Common myeloid progenitor, CD34-positive (primary cell): Measurements from ENCODE around the gene CNTN5.

Experiments used
- CTCF ChIA-PET: fragments of 350-600 bp; sonication (Branson Sonifier 250); formaldehyde crosslinking; loops from one replicate; lab custom pipeline; 2021; ENCODE audit warnings: antibody characterized with exemption; lab: Charles Lee
- POLR2A ChIA-PET: fragments of 350-600 bp; sonication (Branson Sonifier 250); formaldehyde crosslinking; loops from one replicate; lab custom pipeline; 2021; ENCODE audit warnings: antibody characterized with exemption; lab: Charles Lee
- DNase-seq, 3 donors: peaks; one replicate each; pipeline versions ENCODE4 v3.0.0 to v3.0.0-alpha.2; 2013
- H3K27ac ChIP-seq, 2 experiments: 1 replicate in 1 of 2; 2 replicates in 1 of 2; pipeline ENCODE4 v1.7.0; 2013; ENCODE audit warnings: inconsistent platforms in 2 of 2, low read length in 2 of 2, mild to moderate bottlenecking in 2 of 2, low read depth in 1 of 2, moderate library complexity in 1 of 2; ENCODE audit not compliant: severe bottlenecking in 2 of 2, insufficient read depth in 1 of 2, poor library complexity in 1 of 2
- H3K27me3 ChIP-seq, 5 experiments: replicated peaks in 2 of 5; 1 replicate in 3 of 5; 2 replicates in 2 of 5; pipeline versions ENCODE4 v1.6.1 to v1.7.0; 2013; ENCODE audit warnings: low read length in 4 of 5, mild to moderate bottlenecking in 2 of 5, moderate library complexity in 2 of 5, inconsistent platforms in 1 of 5; ENCODE audit not compliant: insufficient read depth in 5 of 5, control insufficient read depth in 4 of 5
- H3K36me3 ChIP-seq, 4 experiments: 1 replicate in 2 of 4; 2 replicates in 2 of 4; pipeline versions ENCODE4 v1.6.1 to v1.7.0; 2013; ENCODE audit warnings: low read length in 3 of 4, control low read depth in 1 of 4, mild to moderate bottlenecking in 1 of 4; ENCODE audit not compliant: control insufficient read depth in 4 of 4, insufficient read depth in 4 of 4
- H3K4me1 ChIP-seq, 4 experiments: 1 replicate in 3 of 4; 2 replicates in 1 of 4; pipeline versions ENCODE4 v1.6.1 to v1.7.1; 2013; ENCODE audit warnings: low read length in 3 of 4, mild to moderate bottlenecking in 3 of 4, control low read depth in 1 of 4, inconsistent platforms in 1 of 4, moderate library complexity in 1 of 4; ENCODE audit not compliant: control insufficient read depth in 4 of 4, insufficient read depth in 4 of 4; ENCODE audit errors: control extremely low read depth in 1 of 4
- H3K4me3 ChIP-seq, 7 experiments: 1 replicate in 4 of 7; 2 replicates in 3 of 7; pipeline versions ENCODE4 v1.5.1 to v1.7.0; 2013; ENCODE audit warnings: mild to moderate bottlenecking in 7 of 7, low read length in 6 of 7, moderate library complexity in 6 of 7, inconsistent platforms in 2 of 7, low read depth in 2 of 7, control low read depth in 1 of 7; ENCODE audit not compliant: insufficient read depth in 4 of 7, control insufficient read depth in 1 of 7; ENCODE audit errors: extremely low read depth in 1 of 7
- H3K9me3 ChIP-seq, 5 experiments: 1 replicate in 4 of 5; 2 replicates in 1 of 5; pipeline versions ENCODE4 v1.6.1 to v1.7.1; 2013; ENCODE audit warnings: low read length in 4 of 5, mild to moderate bottlenecking in 2 of 5, inconsistent platforms in 1 of 5, low read depth in 1 of 5, moderate library complexity in 1 of 5; ENCODE audit not compliant: control insufficient read depth in 4 of 5, insufficient read depth in 2 of 5; ENCODE audit errors: control extremely low read depth in 1 of 5
- WGBS: methylation state at CpG from one replicate; pipeline ENCODE4 v1.1.5; 2013; ENCODE audit not compliant: insufficient coverage; 5-methylcytosine and 5-hydroxymethylcytosine counted together

CNTN5 gene

DNA sequence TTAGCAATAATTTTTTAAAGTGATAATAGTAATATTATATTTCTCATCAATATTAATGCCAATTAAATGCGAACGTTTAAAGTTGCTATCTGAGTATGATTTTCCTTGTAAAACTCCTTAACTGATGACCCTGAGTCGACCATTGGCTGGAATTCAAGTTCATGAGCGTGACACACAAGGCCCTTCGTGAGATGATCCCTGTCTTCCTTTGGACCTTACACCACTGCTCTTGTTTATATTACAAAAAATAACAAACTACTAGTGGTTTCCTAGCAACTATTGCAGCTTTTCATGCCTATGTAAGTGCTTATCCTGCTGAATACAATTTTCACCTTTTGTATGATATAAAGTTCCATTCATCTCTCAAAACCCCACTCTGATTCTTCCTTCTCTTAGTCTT is 752.9 kb downstream of the CNTN5 start:
- Histone ChIP-seq H3K36me3 (no peaks in the 10 kb centered on the region), H3K27me3 (no peaks in the 10 kb centered on the region), H3K9me3 (no peaks in the 10 kb centered on the region), H3K4me3 (no peak overlapping the region), H3K27ac (no peak overlapping the region), H3K4me1 (no peaks in the 10 kb centered on the region)
- ChIA-PET POLR2A (no interaction called here), CTCF (no interaction called here)
- WGBS: 92% methylated on average over 3 of the region's 5 CpGs
- no peak for DNase-seq

DNA sequence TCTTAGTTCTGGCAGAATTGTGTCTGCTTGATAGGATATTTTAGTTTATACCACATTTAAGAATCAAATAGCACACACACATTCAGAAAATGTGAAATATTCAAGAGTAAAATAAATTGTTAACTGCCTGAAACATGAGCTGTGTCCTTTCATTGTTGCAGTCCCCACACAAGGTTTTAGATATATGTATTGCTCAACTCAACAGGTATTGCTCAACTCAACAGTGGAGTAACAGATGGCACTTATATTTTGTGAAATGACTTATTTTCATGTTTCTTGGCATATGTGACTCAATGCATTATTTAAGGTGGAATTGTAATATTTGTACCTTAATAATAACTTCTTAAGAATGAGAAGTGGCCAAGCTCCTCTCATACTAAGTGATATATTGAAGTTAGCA is 760.3 kb downstream of the CNTN5 start:
- H3K4me3 ChIP-seq: no peak overlapping the region
- H3K9me3 ChIP-seq: no peaks in the 10 kb centered on the region
- no peaks in the 10 kb centered on the region for H3K4me1 ChIP-seq
- no peak for DNase-seq
- no peaks in the 10 kb centered on the region for H3K36me3 ChIP-seq
- H3K27me3 ChIP-seq: no peaks in the 10 kb centered on the region
- no peak overlapping the region for H3K27ac ChIP-seq
- ChIA-PET POLR2A (no interaction called here), CTCF (no interaction called here)

DNA sequence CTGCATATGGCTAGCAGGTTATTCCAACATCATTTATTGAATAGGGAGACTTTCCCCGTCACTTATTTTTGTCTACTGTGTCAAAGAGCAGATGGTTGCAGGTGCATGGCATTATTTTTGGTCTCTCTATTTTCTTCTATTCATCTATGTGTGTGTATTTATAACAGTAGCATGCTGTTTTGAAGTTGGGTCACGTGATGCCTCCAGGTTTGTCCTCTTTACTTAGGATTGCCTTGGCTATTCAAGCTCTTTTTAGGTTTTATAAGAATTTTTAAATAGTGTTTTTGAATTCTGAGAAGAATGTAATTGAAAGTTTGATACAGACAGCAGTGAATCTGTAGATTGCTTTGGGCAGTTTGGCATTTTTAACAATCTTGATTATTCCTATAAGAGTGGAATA is 770.6 kb downstream of the CNTN5 start:
- no peak for DNase-seq
- H3K27ac ChIP-seq: no peak overlapping the region
- no peak overlapping the region for H3K4me3 ChIP-seq
- WGBS: 82% methylated on average over 1 of the region's 2 CpGs
- no peaks in the 10 kb centered on the region for H3K4me1 ChIP-seq
- H3K27me3 ChIP-seq: no peaks in the 10 kb centered on the region
- H3K36me3 ChIP-seq: no peaks in the 10 kb centered on the region
- peaks cover 0 to 2% (median 0%) of the 10 kb centered on the region in 5 experiments for H3K9me3 ChIP-seq
- ChIA-PET CTCF (no interaction called here), POLR2A (no interaction called here)

DNA sequence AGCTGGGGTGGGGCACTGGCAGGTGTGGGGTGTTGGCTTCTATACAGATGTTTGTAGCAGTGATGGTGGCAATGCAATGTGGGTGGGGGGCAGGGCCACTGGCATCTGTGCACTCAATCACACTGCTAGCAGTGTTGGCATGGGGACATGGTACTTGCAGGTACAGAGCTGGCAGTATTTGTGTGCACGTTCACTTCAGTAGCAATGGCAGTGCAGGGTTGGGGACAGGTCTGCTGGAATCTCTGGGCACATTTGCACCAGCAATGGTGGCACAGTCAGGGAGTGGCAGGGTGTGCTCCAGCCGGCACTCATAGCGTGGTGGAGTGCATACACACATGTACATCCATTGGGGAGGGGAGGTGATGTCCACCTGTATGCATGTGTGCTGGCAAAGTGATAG is 775.2 kb downstream of the CNTN5 start:
- Histone ChIP-seq H3K27me3 (no peaks in the 10 kb centered on the region), H3K27ac (no peak overlapping the region), H3K4me1 (no peaks in the 10 kb centered on the region), H3K9me3 (peaks cover 0 to 2% (median 0%) of the 10 kb centered on the region in 5 experiments), H3K36me3 (no peaks in the 10 kb centered on the region), H3K4me3 (no peak overlapping the region)
- ChIA-PET CTCF (no interaction called here), POLR2A (no interaction called here)
- WGBS: 88% methylated on average over 1 of the region's 3 CpGs
- no peak for DNase-seq

DNA sequence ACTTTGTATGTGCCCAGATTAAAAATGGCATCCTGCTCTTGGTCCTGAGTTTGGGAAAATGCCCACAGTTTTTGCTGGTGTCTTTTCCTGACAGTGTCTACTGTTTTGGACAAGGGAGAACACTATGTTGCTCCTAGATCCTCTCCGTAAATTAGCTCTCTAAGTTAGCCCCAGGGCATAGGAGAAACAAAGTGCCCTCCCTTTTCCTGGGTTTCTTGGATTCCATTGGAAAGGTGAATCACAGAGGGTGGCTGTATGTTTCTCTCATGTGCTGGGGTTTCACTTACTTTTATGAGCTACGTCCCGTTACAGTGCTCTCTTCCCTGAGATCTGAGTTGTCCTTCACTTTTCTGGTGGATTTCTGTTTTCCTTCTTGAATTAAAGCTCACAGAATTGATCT is 782.8 kb downstream of the CNTN5 start:
- Histone ChIP-seq H3K36me3 (no peaks in the 10 kb centered on the region), H3K4me3 (no peak overlapping the region), H3K27me3 (no peaks in the 10 kb centered on the region), H3K27ac (no peak overlapping the region), H3K4me1 (no peaks in the 10 kb centered on the region), H3K9me3 (peaks cover 0 to 2% (median 0%) of the 10 kb centered on the region in 5 experiments)
- ChIA-PET POLR2A (no interaction called here), CTCF (no interaction called here)
- 94% methylated on average over 3 of the region's 3 CpGs for WGBS
- no peak for DNase-seq

DNA sequence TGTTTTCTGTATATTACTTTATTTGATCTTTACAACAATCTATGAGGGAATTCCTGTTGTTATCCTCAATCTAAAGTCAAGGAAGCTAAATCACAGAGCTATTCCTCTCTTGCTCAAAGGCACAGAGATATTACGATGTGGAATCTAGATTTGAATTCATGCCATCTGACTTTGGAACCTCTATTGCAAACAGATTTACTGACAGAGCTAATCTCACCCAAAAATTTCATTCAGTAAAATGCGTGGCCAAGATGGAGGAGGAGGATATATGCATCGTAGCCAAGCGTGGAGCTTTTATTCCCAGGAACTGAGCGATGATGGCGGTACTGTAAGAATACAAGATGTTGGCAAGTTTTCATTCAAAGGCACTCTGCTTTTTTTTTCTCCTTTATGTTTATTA is 791.8 kb downstream of the CNTN5 start:
- H3K4me3 ChIP-seq: no peak overlapping the region
- ChIA-PET CTCF (no interaction called here), POLR2A (no interaction called here)
- no peaks in the 10 kb centered on the region for H3K36me3 ChIP-seq
- H3K9me3 ChIP-seq: no peaks in the 10 kb centered on the region
- no peaks in the 10 kb centered on the region for H3K4me1 ChIP-seq
- WGBS: 100% methylated on average over 2 of the region's 6 CpGs
- DNase-seq: no peak
- no peaks in the 10 kb centered on the region for H3K27me3 ChIP-seq
- no peak overlapping the region for H3K27ac ChIP-seq

DNA sequence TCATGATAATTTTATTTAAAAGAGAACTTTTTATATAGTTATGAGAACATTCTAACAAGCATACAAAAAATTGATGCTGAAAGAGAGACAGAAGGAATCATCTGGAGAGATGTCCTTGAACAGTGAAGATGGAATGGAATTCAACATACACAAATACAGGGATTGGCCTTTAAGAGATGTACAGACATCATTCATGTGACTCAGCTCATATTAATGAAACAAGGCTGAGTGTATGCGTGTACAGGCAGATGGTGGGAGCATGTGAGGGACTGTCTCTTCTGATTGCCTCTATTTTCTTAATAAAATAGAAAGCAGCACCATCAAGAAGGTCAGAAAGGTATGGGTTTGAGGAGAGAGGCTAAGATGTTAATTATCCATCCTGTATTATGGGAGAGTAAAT is 793.3 kb downstream of the CNTN5 start:
- no peak for DNase-seq
- POLR2A ChIA-PET: no interaction called here
- WGBS: no CpG with 5 or more reads among the region's 1 CpG
- Histone ChIP-seq H3K9me3 (no peaks in the 10 kb centered on the region), H3K4me3 (no peak overlapping the region), H3K27ac (no peak overlapping the region), H3K27me3 (no peaks in the 10 kb centered on the region), H3K36me3 (no peaks in the 10 kb centered on the region), H3K4me1 (no peaks in the 10 kb centered on the region)
- CTCF ChIA-PET: no interaction called here
